DMS79 (cell line): Measurements from ENCODE around the gene RGPD4.

ENCODE experiments used
- DNase-seq: peaks from one replicate; lab custom pipeline; 2025; lab: John Stamatoyannopoulos, UW

The RGPD4 gene

GRCh38 chr2:107927034-107927534 lies 100.4 kb downstream of the RGPD4 start:
- no peak for DNase-seq

GRCh38 chr2:107931412-107931811 lies 104.7 kb downstream of the RGPD4 start:
- DNase-seq, result no peak

- DNase-seq, result no peak
These were observed 105.8 kb downstream of the RGPD4 start for GRCh38 chr2:107932488-107932887.

- no peak for DNase-seq
These were observed 106.3 kb downstream of the RGPD4 start for GRCh38 chr2:107932979-107933378.

- DNase-seq, result no peak
These were observed 110.0 kb downstream of the RGPD4 start for GRCh38 chr2:107936433-107937359.
